Measurements from ENCODE around the gene GNG12. TPM values are rescaled to one million over a fixed set of nuclear protein-coding genes. Genes with fewer than 3 reads are reported as not detected.

GNG12 gene
- total and polyA plus RNA-seq, 3 donors from 2014 or later: 28.1 to 46.0 (median 39.3) TPM

DNA sequence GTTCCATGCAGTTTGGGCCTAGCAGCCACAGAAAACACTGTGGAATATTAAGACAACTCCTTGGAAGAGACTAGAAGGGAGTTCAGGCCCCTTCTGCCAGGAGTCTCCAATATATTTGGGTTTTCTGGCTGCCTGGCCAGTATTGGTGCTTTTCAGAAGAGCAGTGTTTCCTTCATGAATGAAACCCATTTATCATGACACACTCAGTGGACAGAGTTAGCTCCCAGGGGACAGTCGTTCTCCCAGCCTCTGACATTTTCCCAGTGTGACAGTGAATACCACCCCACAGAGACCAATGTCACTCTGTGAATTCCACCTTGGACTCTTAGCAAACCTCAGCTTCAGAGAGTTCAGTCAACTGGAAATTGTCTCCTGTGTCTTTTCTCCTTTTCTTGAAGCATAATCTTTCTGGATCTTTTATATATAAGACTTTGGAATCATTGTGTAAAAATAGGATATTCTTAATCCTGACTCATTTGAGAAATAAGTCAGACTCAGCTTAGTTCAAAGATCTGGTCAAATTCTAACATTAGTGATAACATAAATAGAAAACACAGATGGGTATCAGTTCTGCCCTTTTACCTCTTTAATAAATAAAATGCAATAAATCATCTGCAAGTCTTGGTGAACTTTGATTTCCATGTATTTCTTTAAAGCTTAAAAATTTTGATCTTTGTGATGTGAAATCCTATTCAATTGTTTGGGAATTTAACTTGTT, 40.4 kb downstream of the GNG12 start:
- H3K36me3 ChIP-seq (ENCODE audit: low read depth, missing control alignments): no peaks in the 10 kb centered on the region
- no peak overlapping the region for H3K4me3 ChIP-seq
- no peak for TF ChIP-seq POLR2A (IDR thresholded peaks at IDR 0.05)
- no peak for TF ChIP-seq CTCF (IDR thresholded peaks at IDR 0.05)
- peaks cover 4% of the 10 kb centered on the region for H3K4me1 ChIP-seq
- intact Hi-C loops (cut with DNase I; ENCODE audit: low total_unique reads): no loop called here
- peak overlapping the region in 1 of 2 donors; percentile 26 for H3K27ac ChIP-seq
- H3K27me3 ChIP-seq: no peaks in the 10 kb centered on the region
- WGBS, 2 donors: 65 to 77% methylated on average over 1 of the region's 1 CpG
- H3K9me3 ChIP-seq: no peaks in the 10 kb centered on the region
- no peak for DNase-seq

DNA sequence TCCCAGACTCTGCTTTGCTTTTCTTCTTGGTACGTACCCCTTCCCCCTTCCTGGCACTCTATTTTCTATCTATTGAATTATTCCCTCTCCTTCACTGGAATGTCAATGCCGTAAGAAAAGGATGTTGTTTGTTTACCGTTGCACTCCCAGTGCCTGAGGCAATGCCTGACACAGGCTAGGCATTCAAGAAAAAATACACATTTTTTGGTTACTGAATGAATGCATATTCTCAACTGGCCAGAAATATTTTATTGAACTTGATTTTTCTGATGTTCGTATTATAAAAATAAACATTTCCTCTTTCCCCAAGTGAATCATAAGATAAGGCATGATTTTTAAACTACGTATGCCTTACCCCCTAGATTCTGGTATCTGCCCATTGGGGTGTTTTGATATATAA, 41.2 kb downstream of the GNG12 start:
- Histone ChIP-seq H3K27ac (no peak overlapping the region), H3K27me3 (no peaks in the 10 kb centered on the region), H3K9me3 (no peaks in the 10 kb centered on the region), H3K4me3 (no peak overlapping the region), H3K36me3 (ENCODE audit: low read depth, missing control alignments) (no peaks in the 10 kb centered on the region), H3K4me1 (peaks cover 4% of the 10 kb centered on the region)
- intact Hi-C loops (cut with DNase I; ENCODE audit: low total_unique reads): no loop called here
- DNase-seq: no peak
- TF ChIP-seq POLR2A (IDR thresholded peaks at IDR 0.05): no peak
- no peak for TF ChIP-seq CTCF (IDR thresholded peaks at IDR 0.05)
- WGBS, 2 donors: 60 to 62% methylated on average over 5 of the region's 5 CpGs

- Histone ChIP-seq H3K27me3 (no peaks in the 10 kb centered on the region), H3K36me3 (ENCODE audit: low read depth, missing control alignments) (no peaks in the 10 kb centered on the region), H3K4me3 (no peak overlapping the region), H3K9me3 (no peaks in the 10 kb centered on the region), H3K4me1 (peaks cover 4% of the 10 kb centered on the region), H3K27ac (no peak overlapping the region)
- DNase-seq: no peak
- intact Hi-C loops (cut with DNase I; ENCODE audit: low total_unique reads): no loop called here
- TF ChIP-seq CTCF (IDR thresholded peaks at IDR 0.05): no peak
- TF ChIP-seq POLR2A (IDR thresholded peaks at IDR 0.05): no peak
- WGBS, 2 donors: 67 to 76% methylated on average over 3 of the region's 3 CpGs
Observed at GRCh38 chr1:67791686-67792085, 41.6 kb downstream of the GNG12 start.

- TF ChIP-seq POLR2A (IDR thresholded peaks at IDR 0.05) (no peak), CTCF (IDR thresholded peaks at IDR 0.05) (no peak)
- intact Hi-C loops (cut with DNase I; ENCODE audit: low total_unique reads): no loop called here
Observed at GRCh38 chr1:67791261-67791660, 42.0 kb downstream of the GNG12 start.

DNA sequence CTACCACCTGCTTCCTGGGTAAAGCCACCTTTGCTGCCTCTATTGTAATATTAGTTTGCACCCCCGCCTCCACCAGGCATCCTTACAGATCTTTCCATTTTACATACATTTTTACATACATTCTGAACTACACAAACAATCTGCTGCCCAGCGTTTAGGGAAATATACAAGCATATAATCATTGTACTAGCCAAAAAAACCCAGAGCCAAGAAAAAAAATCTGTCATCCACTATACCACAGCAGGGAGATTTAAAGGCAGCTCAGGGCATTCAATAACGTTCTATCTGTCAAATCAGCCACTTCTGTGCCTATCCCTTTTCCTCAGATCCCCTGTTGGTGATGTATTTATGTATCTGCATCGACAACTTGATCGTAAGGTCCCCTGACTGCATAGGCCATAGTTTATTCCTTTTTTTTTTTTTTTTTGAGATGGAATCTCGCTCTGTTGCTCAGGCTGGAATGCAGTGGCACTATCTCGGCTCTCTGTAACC, 43.0 kb downstream of the GNG12 start:
- no peaks in the 10 kb centered on the region for H3K9me3 ChIP-seq
- no peaks in the 10 kb centered on the region for H3K27me3 ChIP-seq
- intact Hi-C loops (cut with DNase I; ENCODE audit: low total_unique reads): no loop called here
- TF ChIP-seq CTCF (IDR thresholded peaks at IDR 0.05) (no peak), POLR2A (IDR thresholded peaks at IDR 0.05) (no peak)
- H3K4me1 ChIP-seq: no peaks in the 10 kb centered on the region
- H3K36me3 ChIP-seq (ENCODE audit: low read depth, missing control alignments): no peaks in the 10 kb centered on the region
- no peak overlapping the region for H3K27ac ChIP-seq
- 85 to 92% methylated on average over 7 of the region's 7 CpGs for WGBS, 2 donors
- DNase-seq: no peak
- H3K4me3 ChIP-seq: no peak overlapping the region

More at GRCh38 chr1:67791261-67791660, 42.0 kb downstream of the GNG12 start:
- Histone ChIP-seq H3K27me3 (no peaks in the 10 kb centered on the region), H3K4me3 (no peak overlapping the region), H3K27ac (no peak overlapping the region), H3K4me1 (peaks cover 4% of the 10 kb centered on the region), H3K9me3 (no peaks in the 10 kb centered on the region), H3K36me3 (ENCODE audit: low read depth, missing control alignments) (no peaks in the 10 kb centered on the region)
- no peak for DNase-seq
- WGBS, 2 donors: 50 to 68% methylated on average over 1 of the region's 1 CpG

All from testis (tissue), 3 donors.